Neural progenitor cell (in vitro differentiated cells): ENCODE results near the gene IFT52. TPM values are rescaled to one million over a fixed set of nuclear protein-coding genes. Genes with fewer than 3 reads are reported as not detected.

ENCODE experiments used
- DNase-seq: peaks from one replicate; pipeline ENCODE4 v3.0.0-alpha.2; 2016; ENCODE audit warnings: low spot score
- H2AFZ ChIP-seq: fragments of 200-600 bp; sonication (generic); replicated peaks from 2 replicates; pipeline ENCODE4 v1.6.1; 2016; ENCODE audit warnings: antibody characterized with exemption
- H3F3A ChIP-seq: fragments of 200-600 bp; sonication (generic); 2 replicates; pipeline ENCODE4 v1.6.1; 2016; ENCODE audit warnings: antibody characterized with exemption, low read depth
- H3K27ac ChIP-seq: fragments of 200-600 bp; sonication (generic); 2 replicates; pipeline ENCODE4 v1.5.1; 2016; ENCODE audit warnings: mild to moderate bottlenecking
- H3K27me3 ChIP-seq: fragments of 200-600 bp; sonication (generic); 2 replicates; pipeline ENCODE4 v1.6.1; 2016; ENCODE audit warnings: mild to moderate bottlenecking, moderate library complexity
- H3K36me3 ChIP-seq: fragments of 200-600 bp; sonication (generic); 2 replicates; pipeline ENCODE4 v1.5.1; 2016
- H3K4me1 ChIP-seq: fragments of 200-600 bp; sonication (generic); 2 replicates; pipeline ENCODE4 v1.6.1; 2016; ENCODE audit warnings: mixed run types
- H3K4me2 ChIP-seq: fragments of 200-600 bp; sonication (generic); 2 replicates; pipeline ENCODE4 v1.6.1; 2016
- H3K4me3 ChIP-seq: fragments of 200-600 bp; sonication (generic); 2 replicates; pipeline ENCODE4 v1.5.1; 2016
- H3K79me2 ChIP-seq: fragments of 200-600 bp; sonication (generic); 2 replicates; pipeline ENCODE4 v1.6.1; 2016; ENCODE audit warnings: low read depth
- H3K9ac ChIP-seq: fragments of 200-600 bp; sonication (generic); 2 replicates; pipeline ENCODE4 v1.6.1; 2016
- H3K9me3 ChIP-seq: fragments of 200-600 bp; sonication (generic); 2 replicates; pipeline ENCODE4 v1.5.1; 2016; ENCODE audit warnings: low read depth
- H4K20me1 ChIP-seq: fragments of 200-600 bp; sonication (generic); 2 replicates; pipeline ENCODE4 v1.6.1; 2016; ENCODE audit warnings: low read depth
- H3K27ac Mint-ChIP-seq: 3 replicates; pipeline ENCODE4 v1.8.0; 2021; ENCODE audit warnings: mixed read lengths
- H3K27me3 Mint-ChIP-seq: 2 replicates; pipeline ENCODE4 v1.8.0; 2022; ENCODE audit warnings: low read depth, mild to moderate bottlenecking, inconsistent platforms, moderate library complexity, mixed read lengths; ENCODE audit not compliant: insufficient read depth
- H3K36me3 Mint-ChIP-seq: 3 replicates; pipeline ENCODE4 v1.8.0; 2021; ENCODE audit warnings: mixed read lengths
- H3K4me1 Mint-ChIP-seq: 3 replicates; pipeline ENCODE4 v1.8.0; 2021; ENCODE audit warnings: mixed read lengths
- H3K4me3 Mint-ChIP-seq: 3 replicates; pipeline ENCODE4 v1.8.0; 2021; ENCODE audit warnings: mild to moderate bottlenecking, moderate library complexity, mixed read lengths
- H3K9me3 Mint-ChIP-seq: 3 replicates; pipeline ENCODE4 v1.8.0; 2020; ENCODE audit warnings: mixed read lengths
- CTCF ChIP-seq: fragments of 200-600 bp; sonication (generic); IDR thresholded peaks from 2 replicates; pipeline ENCODE4 v1.5.1; 2017; ENCODE audit warnings: antibody characterized with exemption, mild to moderate bottlenecking
- EZH2 ChIP-seq: fragments of 200-600 bp; sonication (generic); IDR thresholded peaks from 2 replicates; pipeline ENCODE4 v1.6.1; 2017; ENCODE audit warnings: antibody characterized with exemption, mild to moderate bottlenecking, moderate library complexity
- EZH2phosphoT487 ChIP-seq: fragments of 200-600 bp; sonication (generic); IDR thresholded peaks from 2 replicates; pipeline ENCODE4 v1.6.1; 2017; ENCODE audit warnings: antibody characterized with exemption
- total RNA-seq: library from RNA; depleted of rRNA; stranded (reverse); fragments of >200 nt; gene quantifications from 2 replicates; pipeline ENCODE4 v1.2.3, GENCODE V29; 2015; ENCODE audit warnings: low replicate concordance

Gene IFT52
- total RNA-seq: 69.8 and 87.9 TPM in 2 replicates

GRCh38 chr20:43590392-43591303 lies at the start of gene IFT52:
Gene IFT52 (plus strand): TSS chr20:43590937. CDS start chr20:43594699, 3,762 bp downstream.
- Histone ChIP-seq H2AFZ (peak within 1 kb of the TSS; percentile 83), H4K20me1 (peaks cover 3% of the 10 kb centered on the region), H3F3A (peaks cover 8% of the 10 kb centered on the region), H3K4me1 (peaks cover 13% of the 10 kb centered on the region), H3K27me3 (no peaks in the 10 kb centered on the region), H3K79me2 (peaks cover 29% of the 10 kb centered on the region), H3K9ac (peak within 1 kb of the TSS; percentile 71), H3K4me3 (peak within 1 kb of the TSS; percentile 68), H3K4me2 (peak within 1 kb of the TSS; percentile 97), H3K36me3 (peaks cover 8% of the 10 kb centered on the region), H3K27ac (peak within 1 kb of the TSS; percentile 89), H3K9me3 (no peaks in the 10 kb centered on the region)
- Mint-ChIP-seq H3K27me3 (no peaks in the 10 kb centered on the region), H3K4me3 (peak within 1 kb of the TSS; percentile 95), H3K27ac (peak within 1 kb of the TSS; percentile 99), H3K4me1 (peaks cover 20% of the 10 kb centered on the region), H3K36me3 (peaks cover 8% of the 10 kb centered on the region), H3K9me3 (no peaks in the 10 kb centered on the region)
- DNase-seq: peak; percentile 96
- TF ChIP-seq EZH2 (peak; percentile 38), EZH2phosphoT487 (no peak), CTCF (no peak)

GRCh38 chr20:43541214-43541613 lies 49.5 kb upstream of the IFT52 start:
- Histone ChIP-seq H2AFZ (no peak overlapping the region), H3K27me3 (no peaks in the 10 kb centered on the region), H3K36me3 (no peaks in the 10 kb centered on the region), H3K9me3 (no peaks in the 10 kb centered on the region), H3K27ac (no peak overlapping the region), H3K4me1 (no peaks in the 10 kb centered on the region), H3K4me2 (no peak overlapping the region), H4K20me1 (no peaks in the 10 kb centered on the region), H3K9ac (no peak overlapping the region), H3K4me3 (no peak overlapping the region), H3F3A (no peaks in the 10 kb centered on the region), H3K79me2 (no peaks in the 10 kb centered on the region)
- Mint-ChIP-seq H3K4me1 (no peaks in the 10 kb centered on the region), H3K36me3 (peaks cover 10% of the 10 kb centered on the region), H3K4me3 (no peak overlapping the region), H3K9me3 (no peaks in the 10 kb centered on the region), H3K27me3 (peaks cover 2% of the 10 kb centered on the region), H3K27ac (no peak overlapping the region)
- DNase-seq: no peak
- no peak for TF ChIP-seq EZH2
- TF ChIP-seq EZH2phosphoT487: no peak
- no peak for TF ChIP-seq CTCF

- no peaks in the 10 kb centered on the region for H3F3A ChIP-seq
- DNase-seq: no peak
- no peak overlapping the region for H3K4me3 Mint-ChIP-seq
- H4K20me1 ChIP-seq: no peaks in the 10 kb centered on the region
- H3K4me1 Mint-ChIP-seq: no peaks in the 10 kb centered on the region
- peaks cover 2% of the 10 kb centered on the region for H3K27me3 Mint-ChIP-seq
- no peaks in the 10 kb centered on the region for H3K79me2 ChIP-seq
- no peaks in the 10 kb centered on the region for H3K9me3 ChIP-seq
- peaks cover 14% of the 10 kb centered on the region for H3K36me3 Mint-ChIP-seq
- H3K4me2 ChIP-seq: no peak overlapping the region
- peaks cover 4% of the 10 kb centered on the region for H3K9me3 Mint-ChIP-seq
- no peak overlapping the region for H3K9ac ChIP-seq
- no peaks in the 10 kb centered on the region for H3K27me3 ChIP-seq
- no peaks in the 10 kb centered on the region for H3K36me3 ChIP-seq
- H3K27ac ChIP-seq: no peak overlapping the region
- no peak for TF ChIP-seq CTCF
- TF ChIP-seq EZH2: no peak
- no peak for TF ChIP-seq EZH2phosphoT487
- no peaks in the 10 kb centered on the region for H3K4me1 ChIP-seq
- H3K27ac Mint-ChIP-seq: no peak overlapping the region
- H3K4me3 ChIP-seq: no peak overlapping the region
- no peak overlapping the region for H2AFZ ChIP-seq
These were observed 48.6 kb upstream of the IFT52 start for GRCh38 chr20:43542161-43542560.
